HUES64 (cell line): ENCODE measurements around the gene CACNA1B.

Experiments used
- H3K27ac ChIP-seq: 2 replicates; pipeline ENCODE4 v1.7.0; 2013; ENCODE audit warnings: low read depth, low read length, inconsistent platforms
- H3K27me3 ChIP-seq: 2 replicates; pipeline ENCODE4 v1.6.1; 2013; ENCODE audit warnings: mild to moderate bottlenecking, low read length; ENCODE audit not compliant: insufficient read depth
- H3K36me3 ChIP-seq: 2 replicates; pipeline ENCODE4 v1.6.1; 2013; ENCODE audit warnings: mild to moderate bottlenecking, low read length; ENCODE audit not compliant: insufficient read depth
- H3K4me1 ChIP-seq: 2 replicates; pipeline ENCODE4 v1.6.1; 2013; ENCODE audit warnings: mild to moderate bottlenecking, low read length, moderate library complexity; ENCODE audit not compliant: insufficient read depth
- H3K4me3 ChIP-seq: 2 replicates; pipeline ENCODE4 v1.5.1; 2013; ENCODE audit warnings: mild to moderate bottlenecking, low read length, moderate library complexity
- H3K9ac ChIP-seq: 2 replicates; pipeline ENCODE4 v1.6.1; 2013; ENCODE audit warnings: mild to moderate bottlenecking, low read depth, low read length
- H3K9me3 ChIP-seq: 2 replicates; pipeline ENCODE4 v1.6.1; 2013; ENCODE audit warnings: low read depth, low read length; ENCODE audit not compliant: insufficient read depth
- WGBS: fragments of 150-250, 120-280 bp; methylation state at CpG from one replicate; pipeline ENCODE4 v1.1.7; 2013; ENCODE audit warnings: missing lambda C conversion rate; 5-methylcytosine and 5-hydroxymethylcytosine counted together

CACNA1B gene

DNA sequence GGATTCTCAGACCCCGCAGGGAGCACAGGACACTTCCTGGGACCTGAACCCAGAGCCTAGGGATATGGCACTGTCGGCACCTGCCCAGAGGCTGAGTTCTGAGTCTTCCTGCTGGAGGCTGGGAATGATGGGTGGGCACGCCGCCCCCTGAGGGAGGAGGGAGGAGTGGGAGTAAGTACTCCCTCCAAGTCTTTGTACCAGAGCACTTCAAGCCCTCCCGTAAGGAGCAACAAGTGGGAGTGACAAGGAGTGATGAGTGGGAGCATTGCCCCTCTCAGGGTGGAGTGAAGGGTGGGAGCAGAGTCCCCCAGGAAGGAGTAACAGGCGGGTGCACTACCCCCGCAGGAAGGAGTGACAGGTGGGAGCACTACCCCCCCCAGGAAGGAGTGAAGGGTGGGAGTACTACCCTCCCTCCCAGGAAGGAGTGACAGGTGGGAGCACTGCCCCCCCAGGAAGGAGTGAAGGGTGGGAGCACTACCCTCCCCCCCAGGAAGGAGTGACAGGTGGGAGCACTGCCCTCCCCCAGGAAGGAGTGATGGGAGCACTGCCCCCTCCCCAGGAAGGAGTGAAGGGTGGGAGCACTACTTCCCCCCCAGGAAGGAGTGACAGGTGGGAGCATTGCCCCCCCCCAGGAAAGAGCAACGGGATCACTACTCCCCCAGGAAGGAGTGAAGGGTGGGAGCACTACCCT lies 100.1 kb downstream of the CACNA1B start:
- Histone ChIP-seq H3K27me3 (no peaks in the 10 kb centered on the region), H3K9ac (no peak overlapping the region), H3K4me1 (no peaks in the 10 kb centered on the region), H3K4me3 (no peak overlapping the region), H3K36me3 (peaks cover 10% of the 10 kb centered on the region), H3K27ac (no peak overlapping the region), H3K9me3 (no peaks in the 10 kb centered on the region)
- WGBS: 80% methylated on average over 5 of the region's 8 CpGs

DNA sequence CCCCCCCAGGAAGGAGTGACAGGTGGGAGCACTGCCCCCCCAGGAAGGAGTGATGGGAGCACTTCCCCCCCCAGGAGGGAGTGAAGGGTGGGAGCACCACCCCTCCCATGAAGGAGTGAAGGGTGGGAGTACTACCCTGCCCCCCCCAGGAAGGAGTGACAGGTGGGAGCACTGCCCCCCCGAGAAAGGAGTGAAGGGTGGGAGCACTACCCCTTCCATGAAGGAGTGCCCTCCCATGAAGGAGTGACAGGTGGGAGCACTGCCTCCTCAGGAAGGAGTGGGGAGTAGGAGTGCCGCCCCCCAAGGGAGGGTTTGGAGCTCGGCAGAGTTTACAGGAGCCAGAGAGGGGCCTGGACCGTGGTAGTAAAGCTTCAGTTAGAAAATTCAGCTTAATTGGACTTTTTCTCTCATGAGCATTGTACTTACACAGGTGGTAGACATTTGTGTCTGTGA lies 100.7 kb downstream of the CACNA1B start:
- Histone ChIP-seq H3K27ac (no peak overlapping the region), H3K9ac (no peak overlapping the region), H3K4me3 (no peak overlapping the region), H3K36me3 (peaks cover 12% of the 10 kb centered on the region), H3K4me1 (no peaks in the 10 kb centered on the region), H3K27me3 (no peaks in the 10 kb centered on the region), H3K9me3 (no peaks in the 10 kb centered on the region)
- WGBS: 72% methylated on average over 4 of the region's 4 CpGs

DNA sequence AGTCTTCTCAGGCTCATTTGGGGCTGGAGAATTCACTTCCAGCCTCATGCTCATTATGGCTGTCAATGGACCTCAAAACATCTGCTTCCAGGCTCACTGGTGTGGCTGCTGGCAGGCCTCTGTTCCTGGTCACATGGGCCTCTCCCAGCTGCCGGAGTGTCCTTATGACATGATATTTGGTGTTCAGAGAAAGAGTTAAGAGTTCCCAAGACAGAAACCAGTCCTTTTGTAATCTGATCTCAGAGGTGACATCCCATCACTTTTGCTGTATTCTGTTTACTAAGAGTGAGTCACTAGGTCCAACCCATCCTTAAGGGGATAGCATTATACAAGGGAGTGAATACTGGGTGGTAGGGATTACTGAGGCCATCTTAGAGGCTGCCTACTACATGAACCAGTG lies 104.6 kb downstream of the CACNA1B start:
- no peak overlapping the region for H3K4me3 ChIP-seq
- peaks cover 10% of the 10 kb centered on the region for H3K9me3 ChIP-seq
- no peak overlapping the region for H3K9ac ChIP-seq
- H3K27ac ChIP-seq: no peak overlapping the region
- H3K36me3 ChIP-seq: peaks cover 38% of the 10 kb centered on the region
- H3K27me3 ChIP-seq: no peaks in the 10 kb centered on the region
- 100% methylated on average over 1 of the region's 1 CpG for WGBS
- H3K4me1 ChIP-seq: no peaks in the 10 kb centered on the region

GRCh38 chr9:137984005-137984404 lies 106.4 kb downstream of the CACNA1B start:
- WGBS: 81% methylated on average over 16 of the region's 16 CpGs

GRCh38 chr9:137984520-137985257 lies 107.1 kb downstream of the CACNA1B start:
- H3K4me3 ChIP-seq: no peak overlapping the region
- H3K9me3 ChIP-seq: peaks cover 31% of the 10 kb centered on the region
- H3K36me3 ChIP-seq: peaks cover 31% of the 10 kb centered on the region
- H3K27ac ChIP-seq: no peak overlapping the region
- WGBS: 84% methylated on average over 7 of the region's 7 CpGs
- H3K27me3 ChIP-seq: no peaks in the 10 kb centered on the region
- no peaks in the 10 kb centered on the region for H3K4me1 ChIP-seq
- no peak overlapping the region for H3K9ac ChIP-seq

More at GRCh38 chr9:137984005-137984404, 106.4 kb downstream of the CACNA1B start:
- Histone ChIP-seq H3K27me3 (no peaks in the 10 kb centered on the region), H3K9ac (no peak overlapping the region), H3K4me3 (no peak overlapping the region), H3K36me3 (peaks cover 32% of the 10 kb centered on the region), H3K9me3 (peaks cover 24% of the 10 kb centered on the region), H3K4me1 (no peaks in the 10 kb centered on the region), H3K27ac (no peak overlapping the region)

- no peak overlapping the region for H3K9ac ChIP-seq
- H3K36me3 ChIP-seq: peaks cover 34% of the 10 kb centered on the region
- H3K27me3 ChIP-seq: no peaks in the 10 kb centered on the region
- peaks cover 41% of the 10 kb centered on the region for H3K9me3 ChIP-seq
- H3K27ac ChIP-seq: no peak overlapping the region
- no peak overlapping the region for H3K4me3 ChIP-seq
- 82% methylated on average over 13 of the region's 13 CpGs for WGBS
- no peaks in the 10 kb centered on the region for H3K4me1 ChIP-seq
Observed at GRCh38 chr9:137985637-137986071, 108.1 kb downstream of the CACNA1B start.

DNA sequence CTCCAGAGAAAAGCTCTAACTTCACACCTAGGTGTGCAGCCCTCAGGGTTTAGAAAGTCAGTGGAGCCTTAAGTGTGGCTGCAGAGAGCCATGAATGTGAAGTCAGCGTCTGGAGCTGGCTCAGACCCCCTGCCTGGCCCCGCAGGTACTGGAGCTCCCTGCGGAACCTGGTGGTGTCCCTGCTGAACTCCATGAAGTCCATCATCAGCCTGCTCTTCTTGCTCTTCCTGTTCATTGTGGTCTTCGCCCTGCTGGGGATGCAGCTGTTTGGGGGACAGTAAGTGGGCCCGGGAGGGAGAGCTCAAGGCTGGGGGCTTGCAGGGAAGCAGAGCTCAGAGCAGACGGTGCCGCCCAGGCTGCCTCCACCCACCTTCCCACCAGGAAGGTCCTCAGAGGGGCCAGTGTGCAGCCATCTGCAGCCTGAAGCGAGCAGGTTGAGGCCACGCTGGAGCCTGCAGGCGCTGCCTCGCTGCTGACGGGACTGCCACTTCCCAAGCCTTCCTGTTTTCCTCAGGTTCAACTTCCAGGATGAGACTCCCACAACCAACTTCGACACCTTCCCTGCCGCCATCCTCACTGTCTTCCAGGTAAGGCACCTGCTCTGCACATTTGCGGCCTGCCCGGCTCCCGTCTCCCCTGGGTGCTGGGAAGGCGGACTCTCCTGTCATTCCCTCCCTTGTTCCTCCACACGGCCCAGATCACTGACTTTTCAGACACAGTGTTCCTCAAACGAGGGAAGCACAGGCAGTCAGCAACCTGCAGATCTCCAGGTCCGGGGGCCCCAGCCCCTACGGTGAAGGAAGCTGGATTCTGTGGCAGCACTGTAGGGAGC lies 108.9 kb downstream of the CACNA1B start:
- Histone ChIP-seq H3K36me3 (peaks cover 34% of the 10 kb centered on the region), H3K27ac (no peak overlapping the region), H3K9ac (no peak overlapping the region), H3K4me3 (no peak overlapping the region), H3K9me3 (peaks cover 43% of the 10 kb centered on the region), H3K4me1 (no peaks in the 10 kb centered on the region), H3K27me3 (no peaks in the 10 kb centered on the region)
- WGBS: 82% methylated on average over 22 of the region's 22 CpGs

DNA sequence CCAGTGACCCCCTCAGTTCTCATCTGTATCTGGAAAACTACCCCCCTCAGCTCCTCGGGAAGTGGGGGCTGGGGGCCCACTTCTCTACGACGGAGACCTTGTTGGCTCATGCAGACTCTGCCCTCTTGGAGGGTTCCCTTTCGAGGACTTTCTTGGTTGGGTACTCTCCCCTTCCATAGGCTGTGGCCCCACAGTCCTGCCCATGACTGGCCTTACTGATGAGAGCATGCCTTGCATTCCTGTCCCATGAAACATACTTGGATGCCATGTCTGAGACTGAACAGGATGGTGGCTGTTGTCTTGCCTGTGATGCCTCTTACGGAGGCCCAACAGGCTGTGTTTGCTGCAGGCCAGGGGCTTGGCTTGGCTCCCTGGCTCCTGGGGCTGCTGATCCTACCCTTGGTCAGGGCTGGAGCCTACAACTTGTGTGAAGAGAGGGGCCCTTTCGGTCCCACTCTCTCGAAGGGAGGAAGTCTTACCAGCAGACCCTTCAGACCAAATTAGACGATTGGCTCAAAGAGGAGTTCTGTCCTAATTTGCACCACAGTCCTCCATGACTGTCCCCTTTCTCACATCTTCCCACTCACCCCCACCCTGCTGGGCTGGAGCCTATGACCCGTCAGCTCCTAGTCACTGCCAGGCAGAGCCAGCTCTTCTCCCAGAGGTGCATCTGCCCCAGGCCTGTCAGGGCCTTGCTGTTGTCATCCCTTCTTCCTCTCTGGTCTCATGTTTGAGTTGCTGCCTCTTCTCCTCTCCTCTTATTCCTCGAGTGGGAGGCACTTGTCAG lies 109.9 kb downstream of the CACNA1B start:
- no peaks in the 10 kb centered on the region for H3K27me3 ChIP-seq
- H3K4me1 ChIP-seq: no peaks in the 10 kb centered on the region
- peaks cover 52% of the 10 kb centered on the region for H3K9me3 ChIP-seq
- no peak overlapping the region for H3K9ac ChIP-seq
- no peak overlapping the region for H3K4me3 ChIP-seq
- 83% methylated on average over 10 of the region's 10 CpGs for WGBS
- no peak overlapping the region for H3K27ac ChIP-seq
- peaks cover 34% of the 10 kb centered on the region for H3K36me3 ChIP-seq

DNA sequence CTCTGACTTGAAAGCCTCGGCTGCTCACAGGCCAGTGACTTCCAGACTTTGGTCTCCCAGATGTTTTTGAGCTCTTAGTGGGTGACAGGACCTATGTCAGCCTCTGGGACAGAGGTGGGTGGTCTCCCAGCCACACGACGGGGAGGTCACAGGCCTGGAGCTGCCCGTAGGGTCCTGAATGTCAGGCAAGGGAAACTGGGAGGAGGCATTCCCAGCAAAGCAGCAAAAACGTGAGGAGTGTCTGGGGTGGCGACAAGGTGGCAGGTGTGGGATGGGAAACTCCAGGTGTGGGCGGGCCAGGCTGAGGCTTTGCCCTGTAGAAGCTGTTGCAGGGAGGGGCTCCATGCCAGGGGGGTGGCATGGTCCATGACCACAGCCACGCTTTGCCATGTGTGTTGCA lies 110.5 kb downstream of the CACNA1B start:
- Histone ChIP-seq H3K36me3 (peaks cover 34% of the 10 kb centered on the region), H3K27ac (no peak overlapping the region), H3K9me3 (peaks cover 57% of the 10 kb centered on the region), H3K9ac (no peak overlapping the region), H3K27me3 (no peaks in the 10 kb centered on the region), H3K4me1 (no peaks in the 10 kb centered on the region), H3K4me3 (no peak overlapping the region)
- WGBS: 65% methylated on average over 8 of the region's 8 CpGs

- H3K9ac ChIP-seq: no peak overlapping the region
- H3K36me3 ChIP-seq: peaks cover 29% of the 10 kb centered on the region
- 93% methylated on average over 1 of the region's 1 CpG for WGBS
- H3K27ac ChIP-seq: no peak overlapping the region
- H3K27me3 ChIP-seq: no peaks in the 10 kb centered on the region
- H3K9me3 ChIP-seq: peaks cover 62% of the 10 kb centered on the region
- no peak overlapping the region for H3K4me3 ChIP-seq
- H3K4me1 ChIP-seq: no peaks in the 10 kb centered on the region
Observed at GRCh38 chr9:137988701-137989100, 111.1 kb downstream of the CACNA1B start.
